ENCODE results near the gene DYNLRB1.

DNA sequence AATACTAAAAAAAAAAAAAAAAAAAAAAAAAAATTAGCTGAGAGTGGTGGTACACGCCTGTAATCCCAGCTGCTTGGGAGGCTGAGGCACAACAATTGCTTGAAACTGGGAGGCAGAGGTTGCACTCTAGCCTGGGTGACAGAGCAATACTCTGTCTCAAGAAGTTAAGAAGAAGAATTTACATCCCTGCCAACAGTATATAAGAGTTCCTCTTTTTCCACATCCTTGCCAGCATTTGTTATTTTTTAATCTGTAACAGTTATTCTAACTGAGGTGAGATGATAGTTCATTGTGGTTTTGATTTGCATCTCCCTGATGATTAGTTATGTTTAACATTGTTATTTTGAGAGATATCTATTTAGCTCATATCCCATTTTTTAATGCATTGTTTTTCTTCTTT, 20.3 kb upstream of the DYNLRB1 start:
- TF ChIP-seq, protein P1, sequence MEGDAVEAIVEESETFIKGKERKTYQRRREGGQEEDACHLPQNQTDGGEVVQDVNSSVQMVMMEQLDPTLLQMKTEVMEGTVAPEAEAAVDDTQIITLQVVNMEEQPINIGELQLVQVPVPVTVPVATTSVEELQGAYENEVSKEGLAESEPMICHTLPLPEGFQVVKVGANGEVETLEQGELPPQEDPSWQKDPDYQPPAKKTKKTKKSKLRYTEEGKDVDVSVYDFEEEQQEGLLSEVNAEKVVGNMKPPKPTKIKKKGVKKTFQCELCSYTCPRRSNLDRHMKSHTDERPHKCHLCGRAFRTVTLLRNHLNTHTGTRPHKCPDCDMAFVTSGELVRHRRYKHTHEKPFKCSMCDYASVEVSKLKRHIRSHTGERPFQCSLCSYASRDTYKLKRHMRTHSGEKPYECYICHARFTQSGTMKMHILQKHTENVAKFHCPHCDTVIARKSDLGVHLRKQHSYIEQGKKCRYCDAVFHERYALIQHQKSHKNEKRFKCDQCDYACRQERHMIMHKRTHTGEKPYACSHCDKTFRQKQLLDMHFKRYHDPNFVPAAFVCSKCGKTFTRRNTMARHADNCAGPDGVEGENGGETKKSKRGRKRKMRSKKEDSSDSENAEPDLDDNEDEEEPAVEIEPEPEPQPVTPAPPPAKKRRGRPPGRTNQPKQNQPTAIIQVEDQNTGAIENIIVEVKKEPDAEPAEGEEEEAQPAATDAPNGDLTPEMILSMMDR (IDR thresholded peaks at IDR 0.05): no peak
- TF ChIP-seq POLR2A (IDR thresholded peaks at IDR 0.05): no peak

Data from thyroid gland (tissue), 4 donors.